SK-N-SH treated with all-trans-retinoic acid at 6 μM for 48 hours (cell line): ENCODE results near the gene STAT6.

Source experiments
- ARNTL ChIP-seq: fragments of 450-650 bp; formaldehyde crosslinking; IDR thresholded peaks from 2 replicates; pipeline ENCODE4 v1.5.0; 2020; ENCODE audit warnings: low read depth, mild to moderate bottlenecking, moderate library complexity, borderline replicate concordance
- BACH2 ChIP-seq: fragments of 250-450 bp; sonication (Bioruptor Pico); IDR thresholded peaks from 2 replicates; pipeline ENCODE4 v1.9.0; 2021; ENCODE audit warnings: mild to moderate bottlenecking, borderline replicate concordance
- CSDC2 ChIP-seq: fragments of 250-450 bp; sonication (Bioruptor Pico); IDR thresholded peaks from 2 replicates; pipeline ENCODE4 v1.5.0; 2020; ENCODE audit warnings: mild to moderate bottlenecking, moderate library complexity
- GLIS3 ChIP-seq: fragments of 250-450 bp; sonication (Bioruptor Pico); IDR thresholded peaks from 2 replicates; pipeline ENCODE4 v1.5.0; 2020; ENCODE audit warnings: mild to moderate bottlenecking, moderate library complexity
- RARB ChIP-seq: fragments of 250-450 bp; sonication (Bioruptor Pico); IDR thresholded peaks from 2 replicates; pipeline ENCODE4 v1.8.0; 2021; ENCODE audit warnings: mild to moderate bottlenecking, moderate library complexity
- SNAI2 ChIP-seq: fragments of 250-450 bp; sonication (Bioruptor Pico); IDR thresholded peaks from 2 replicates; pipeline ENCODE4 v1.5.0; 2020; ENCODE audit warnings: mild to moderate bottlenecking, moderate library complexity
- ZC3H10 ChIP-seq: fragments of 250-450 bp; sonication (Bioruptor Pico); IDR thresholded peaks from 2 replicates; pipeline ENCODE4 v1.5.1; 2021; ENCODE audit warnings: mild to moderate bottlenecking, moderate library complexity
- ZFP3 ChIP-seq: fragments of 250-450 bp; sonication (Bioruptor Pico); IDR thresholded peaks from 2 replicates; pipeline ENCODE4 v1.5.0; 2020; ENCODE audit warnings: mild to moderate bottlenecking, moderate library complexity
- TF ChIP-seq, protein P1 (sequence below): fragments of 250-450 bp; sonication (Bioruptor Pico); IDR thresholded peaks from 2 replicates; pipeline ENCODE4 v1.5.1; 2021; ENCODE audit warnings: mild to moderate bottlenecking, moderate library complexity

- TF ChIP-seq ARNTL (no peak), CSDC2 (CRISPR knock-in tag) (no peak), ZC3H10 (CRISPR knock-in tag) (no peak), RARB (CRISPR knock-in tag) (no peak), ZFP3 (CRISPR knock-in tag) (no peak), GLIS3 (CRISPR knock-in tag) (no peak), SNAI2 (no peak), BACH2 (no peak)
- TF ChIP-seq, protein P1, sequence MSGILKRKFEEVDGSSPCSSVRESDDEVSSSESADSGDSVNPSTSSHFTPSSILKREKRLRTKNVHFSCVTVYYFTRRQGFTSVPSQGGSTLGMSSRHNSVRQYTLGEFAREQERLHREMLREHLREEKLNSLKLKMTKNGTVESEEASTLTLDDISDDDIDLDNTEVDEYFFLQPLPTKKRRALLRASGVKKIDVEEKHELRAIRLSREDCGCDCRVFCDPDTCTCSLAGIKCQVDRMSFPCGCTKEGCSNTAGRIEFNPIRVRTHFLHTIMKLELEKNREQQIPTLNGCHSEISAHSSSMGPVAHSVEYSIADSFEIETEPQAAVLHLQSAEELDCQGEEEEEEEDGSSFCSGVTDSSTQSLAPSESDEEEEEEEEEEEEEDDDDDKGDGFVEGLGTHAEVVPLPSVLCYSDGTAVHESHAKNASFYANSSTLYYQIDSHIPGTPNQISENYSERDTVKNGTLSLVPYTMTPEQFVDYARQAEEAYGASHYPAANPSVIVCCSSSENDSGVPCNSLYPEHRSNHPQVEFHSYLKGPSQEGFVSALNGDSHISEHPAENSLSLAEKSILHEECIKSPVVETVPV (CRISPR knock-in tag) = no peak
Measured at GRCh38 chr12:57134949-57135348, 23.8 kb upstream of the STAT6 start.
